Ecto neural progenitor cell (in vitro differentiated cells): ENCODE results near the gene MEF2A.

Experiments
- DNase-seq: peaks from one replicate; pipeline ENCODE4 v3.0.0-alpha.2; 2018; ENCODE audit warnings: low spot score

MEF2A gene

DNA sequence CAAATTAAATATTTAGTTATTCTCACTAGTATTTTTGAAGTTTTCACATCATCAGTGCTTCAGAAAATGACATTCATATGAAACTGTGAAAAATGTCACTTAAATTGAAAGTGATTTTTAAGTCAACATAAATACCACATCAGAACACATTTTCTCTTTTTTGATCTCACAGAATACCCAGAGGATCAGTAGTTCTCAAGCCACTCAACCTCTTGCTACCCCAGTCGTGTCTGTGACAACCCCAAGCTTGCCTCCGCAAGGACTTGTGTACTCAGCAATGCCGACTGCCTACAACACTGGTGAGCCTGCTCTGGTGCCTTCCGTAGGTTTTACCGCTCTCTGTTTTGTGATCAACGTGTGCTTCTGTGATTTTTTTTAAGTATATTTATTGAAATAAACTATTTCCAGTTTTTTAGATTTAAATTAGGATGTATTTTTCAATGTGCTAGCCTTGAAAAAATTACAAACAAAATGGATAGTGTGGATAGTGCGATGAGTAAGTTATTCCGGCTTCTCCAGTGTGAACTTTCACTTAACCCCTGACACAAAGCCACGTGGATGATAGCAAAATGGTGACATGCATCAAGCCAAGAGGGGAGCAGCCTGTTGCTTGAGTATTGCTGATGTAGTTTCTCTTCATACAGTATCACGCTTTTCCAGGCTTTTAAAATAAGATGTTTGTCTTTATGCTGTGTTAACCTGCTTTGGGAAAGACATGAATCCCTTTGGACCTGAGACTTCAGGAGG is 140.9 kb downstream of the MEF2A start:
- no peak for DNase-seq

DNA sequence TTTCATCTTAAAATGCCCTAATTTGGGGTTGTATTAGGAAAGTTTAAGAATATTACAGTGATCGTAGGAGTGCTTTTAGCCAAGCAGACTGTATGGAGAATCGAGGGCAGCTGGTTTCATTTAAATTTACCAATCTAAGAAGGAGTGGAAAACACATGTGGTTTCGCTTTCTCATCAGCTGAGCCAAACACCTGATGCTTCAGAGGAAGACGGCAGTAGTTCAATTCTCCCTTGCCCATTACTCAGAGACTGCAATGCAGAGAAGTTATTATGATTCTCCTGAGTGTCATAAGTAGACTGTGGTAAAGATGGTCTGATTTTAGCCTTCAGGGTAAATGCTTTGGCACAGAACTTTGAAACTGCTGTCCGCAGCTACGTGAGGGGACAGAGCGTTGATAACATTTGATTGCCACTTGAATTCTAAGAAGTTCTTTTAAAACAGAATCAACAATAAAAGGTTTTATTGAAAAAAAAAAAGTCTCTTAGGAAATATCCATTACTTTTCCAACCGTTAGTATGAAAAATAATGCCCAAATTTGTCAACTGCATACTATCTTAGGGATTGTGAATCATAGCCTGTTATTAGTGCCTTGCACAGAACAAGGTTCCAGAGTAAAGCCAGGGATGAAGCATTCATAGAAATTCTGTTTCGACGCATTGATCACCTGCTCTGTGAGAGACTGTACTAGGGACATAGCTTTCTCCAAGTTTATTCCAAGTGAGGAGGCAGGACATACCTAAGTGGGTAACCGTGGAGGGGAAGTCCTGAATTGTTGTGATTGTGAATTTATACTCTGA is 141.9 kb downstream of the MEF2A start:
- no peak for DNase-seq

DNA sequence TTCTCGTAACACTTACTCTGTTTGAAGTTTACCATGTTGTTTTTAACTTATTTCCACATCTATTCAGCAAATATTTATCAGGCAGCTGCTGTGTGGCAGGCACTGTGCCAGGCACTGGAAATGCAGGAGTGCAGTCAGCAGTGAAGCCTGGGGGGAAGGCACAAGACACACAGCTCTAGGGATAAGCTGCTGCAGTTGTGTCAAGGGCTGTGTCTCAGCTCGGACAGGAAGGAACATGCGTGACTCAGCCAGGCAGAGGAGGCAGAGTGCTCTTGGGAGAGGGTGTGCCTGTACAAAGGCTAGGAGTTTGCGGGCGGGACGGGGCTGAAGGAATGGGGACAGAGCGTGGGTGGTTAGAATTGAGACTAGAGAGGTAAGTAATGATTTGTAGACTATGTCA is 142.8 kb downstream of the MEF2A start:
- no peak for DNase-seq

DNA sequence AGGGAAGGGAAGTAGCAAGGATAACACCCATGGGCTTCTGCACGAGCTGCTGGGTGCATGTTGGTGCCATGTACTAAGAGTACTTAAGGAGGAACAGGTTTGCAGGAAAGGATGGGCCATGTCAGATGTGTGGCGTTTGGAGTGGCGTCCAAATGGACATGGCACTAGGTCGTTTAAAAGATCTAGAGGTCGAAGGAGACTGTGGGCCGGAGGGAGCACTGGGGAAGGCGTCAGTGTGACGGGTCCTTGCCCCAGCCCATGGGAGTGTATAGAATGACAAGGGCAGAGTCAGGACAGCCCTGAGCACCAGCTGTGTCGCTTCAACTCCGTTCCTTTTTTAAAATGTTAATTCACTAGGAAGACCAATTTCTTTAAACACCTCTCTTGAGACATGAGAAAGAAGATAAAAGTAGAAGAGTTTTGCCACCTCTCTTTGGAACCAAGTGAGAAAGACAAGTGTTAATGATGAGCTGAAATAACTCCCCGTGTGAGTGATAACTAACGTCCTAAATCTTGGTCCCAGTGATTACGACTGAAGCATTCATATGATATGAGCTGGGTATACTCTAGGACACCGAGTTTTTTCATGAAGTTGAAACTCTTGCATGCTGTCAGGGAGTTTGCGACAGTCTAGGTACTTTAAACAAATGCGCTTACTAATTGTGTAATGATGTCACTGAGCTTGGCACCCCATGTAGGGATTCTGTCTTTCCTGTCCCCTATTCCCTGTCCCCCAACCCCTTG is 143.6 kb downstream of the MEF2A start:
- no peak for DNase-seq

DNA sequence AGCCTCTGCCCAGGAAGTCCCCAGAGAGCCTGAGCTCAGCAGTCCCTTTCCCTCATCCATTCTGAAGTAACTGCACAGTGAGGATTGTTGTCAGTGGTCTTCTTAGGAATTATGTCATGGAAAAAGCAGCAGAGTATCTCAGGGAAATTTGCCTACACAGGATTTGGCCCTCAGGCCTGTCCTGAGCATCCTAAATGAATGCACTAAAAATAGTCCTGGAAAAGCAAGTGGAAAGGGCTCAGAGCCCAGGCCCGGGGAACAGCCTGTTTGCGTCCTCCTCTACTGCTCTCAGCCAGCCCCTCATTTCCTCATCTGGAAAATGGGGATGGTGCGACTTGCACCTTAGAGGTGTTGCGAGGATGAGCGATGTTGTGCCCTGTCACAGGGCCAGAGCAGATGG is 145.8 kb downstream of the MEF2A start:
- no peak for DNase-seq

DNA sequence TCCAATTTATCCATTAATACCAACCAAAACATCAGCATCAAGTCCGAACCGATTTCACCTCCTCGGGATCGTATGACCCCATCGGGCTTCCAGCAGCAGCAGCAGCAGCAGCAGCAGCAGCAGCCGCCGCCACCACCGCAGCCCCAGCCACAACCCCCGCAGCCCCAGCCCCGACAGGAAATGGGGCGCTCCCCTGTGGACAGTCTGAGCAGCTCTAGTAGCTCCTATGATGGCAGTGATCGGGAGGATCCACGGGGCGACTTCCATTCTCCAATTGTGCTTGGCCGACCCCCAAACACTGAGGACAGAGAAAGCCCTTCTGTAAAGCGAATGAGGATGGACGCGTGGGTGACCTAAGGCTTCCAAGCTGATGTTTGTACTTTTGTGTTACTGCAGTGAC is 146.6 kb downstream of the MEF2A start:
- no peak for DNase-seq

DNA sequence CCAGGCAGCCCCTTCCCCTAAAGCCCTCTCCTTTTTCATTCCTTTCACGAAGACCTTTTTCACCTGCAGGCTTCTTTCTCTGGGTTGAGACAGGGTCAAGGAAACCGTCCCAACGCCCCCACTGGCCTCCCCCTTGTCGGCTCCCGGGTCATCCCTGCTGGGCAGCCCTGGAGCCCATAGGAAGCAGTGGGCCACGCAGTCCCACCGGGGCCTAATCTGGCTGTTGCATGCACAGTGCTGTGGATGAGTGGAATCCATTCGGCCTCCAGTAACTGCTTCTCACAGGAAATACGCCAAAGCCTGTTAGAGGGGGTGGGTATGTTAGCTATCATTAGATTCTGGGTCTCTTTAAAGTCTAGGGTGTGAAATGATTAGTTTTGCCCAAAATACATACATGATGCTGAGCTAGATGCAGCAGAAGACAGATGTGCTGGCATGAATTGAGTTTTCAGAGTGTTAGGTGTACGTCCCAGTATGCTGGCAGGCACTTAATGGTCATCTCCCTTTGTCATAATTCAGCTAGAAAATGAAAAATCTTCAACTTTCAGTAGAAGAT is 150.8 kb downstream of the MEF2A start:
- no peak for DNase-seq

DNA sequence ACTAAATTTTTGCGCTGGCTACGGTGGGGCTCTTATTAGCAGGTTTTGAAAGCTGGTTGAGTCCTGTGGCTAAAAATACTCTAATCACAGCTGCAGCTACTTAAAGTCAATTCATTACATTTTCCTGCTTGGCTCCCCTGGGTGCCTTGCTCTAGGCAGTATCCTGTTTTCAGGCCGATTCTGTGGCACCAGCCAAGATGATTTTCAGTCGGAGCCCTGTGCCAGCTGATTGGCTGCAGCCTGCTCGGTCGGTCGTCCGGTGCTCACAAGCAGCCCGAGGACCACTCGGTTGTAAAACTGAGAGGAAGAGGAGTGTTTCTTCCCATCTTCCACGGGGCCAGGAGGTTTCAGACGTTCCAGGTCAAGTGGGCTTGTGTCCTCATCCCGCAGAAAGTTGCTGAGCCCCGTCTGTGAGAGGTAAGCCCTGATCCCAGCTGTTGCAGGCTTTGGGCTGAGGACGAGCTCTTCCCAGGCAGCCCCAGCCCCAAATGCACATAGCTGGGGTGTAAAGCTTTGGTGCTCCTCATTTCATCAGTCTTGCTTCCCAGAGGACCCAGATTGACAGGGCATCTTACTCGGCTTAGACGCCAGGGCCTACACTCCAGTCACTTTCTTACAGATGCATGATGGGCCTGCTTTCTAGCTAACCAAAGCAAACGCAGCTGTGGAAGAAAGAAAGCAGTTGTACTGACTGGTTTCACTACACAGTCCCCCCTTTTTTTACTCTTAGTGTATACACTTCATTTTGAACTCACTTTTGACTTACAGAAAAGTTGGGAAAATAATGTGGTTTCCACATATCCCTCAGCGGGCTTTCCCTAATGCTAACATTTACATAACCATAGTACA is 151.6 kb downstream of the MEF2A start:
- no peak for DNase-seq

DNA sequence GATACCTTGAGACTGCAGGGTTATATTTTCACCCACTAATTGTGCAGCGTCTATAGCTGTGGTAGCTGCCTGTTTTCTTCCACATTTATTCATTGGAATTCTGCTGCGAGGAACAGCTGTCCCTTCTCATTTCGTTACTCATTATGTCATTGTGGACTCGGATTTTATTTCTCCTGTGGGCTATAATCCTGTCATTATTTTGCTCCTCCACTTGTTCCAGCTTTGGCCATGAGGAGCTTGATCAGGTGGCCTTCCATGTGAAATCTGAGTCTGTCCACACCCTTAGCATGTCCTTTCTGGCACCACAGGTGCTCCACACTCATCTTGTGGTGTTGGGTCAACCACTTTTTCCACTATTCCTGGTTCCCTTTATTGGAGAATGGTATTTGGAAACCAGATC is 152.6 kb downstream of the MEF2A start:
- DNase-seq, result no peak

DNA sequence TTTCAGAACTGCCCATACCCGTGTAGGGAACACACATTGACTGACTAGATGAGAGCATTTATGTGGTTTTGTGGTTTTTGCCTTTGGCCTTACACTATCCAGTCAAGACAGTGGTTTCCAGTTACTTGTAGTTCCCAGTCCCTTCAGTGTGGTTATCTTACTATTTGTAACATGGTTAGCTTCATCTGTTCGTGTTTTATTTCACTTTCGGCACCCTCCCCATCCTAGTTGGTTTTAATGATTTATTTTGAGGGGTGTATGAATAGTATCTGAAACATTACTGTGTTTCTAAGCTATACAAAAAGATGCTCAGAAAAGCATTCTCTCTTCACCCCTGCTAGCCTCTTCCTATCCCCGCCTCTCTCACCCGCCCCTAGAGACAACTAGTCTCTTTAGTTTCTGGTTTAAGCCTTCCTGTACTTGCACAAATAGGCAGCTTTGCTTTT is 153.3 kb downstream of the MEF2A start:
- no peak for DNase-seq

DNA sequence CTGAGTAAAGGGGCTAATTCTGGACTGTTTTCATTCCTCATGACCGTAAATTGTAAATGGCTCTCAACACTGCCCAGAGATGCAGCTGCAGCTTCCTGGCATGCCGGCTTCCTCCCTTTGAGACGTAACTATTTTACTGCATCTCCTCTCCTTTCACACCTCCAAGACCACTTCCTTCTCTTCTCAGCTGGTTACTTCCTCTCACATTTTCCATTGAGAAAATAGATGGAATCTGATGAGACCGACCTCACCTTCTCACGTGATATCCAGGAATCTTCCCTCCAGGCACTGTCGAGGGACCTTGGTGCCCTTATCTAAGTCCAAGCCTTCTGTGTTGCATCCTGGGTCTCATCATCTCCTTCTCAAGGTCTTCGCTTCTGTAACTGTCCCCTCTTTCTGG is 154.7 kb downstream of the MEF2A start:
- no peak for DNase-seq

DNA sequence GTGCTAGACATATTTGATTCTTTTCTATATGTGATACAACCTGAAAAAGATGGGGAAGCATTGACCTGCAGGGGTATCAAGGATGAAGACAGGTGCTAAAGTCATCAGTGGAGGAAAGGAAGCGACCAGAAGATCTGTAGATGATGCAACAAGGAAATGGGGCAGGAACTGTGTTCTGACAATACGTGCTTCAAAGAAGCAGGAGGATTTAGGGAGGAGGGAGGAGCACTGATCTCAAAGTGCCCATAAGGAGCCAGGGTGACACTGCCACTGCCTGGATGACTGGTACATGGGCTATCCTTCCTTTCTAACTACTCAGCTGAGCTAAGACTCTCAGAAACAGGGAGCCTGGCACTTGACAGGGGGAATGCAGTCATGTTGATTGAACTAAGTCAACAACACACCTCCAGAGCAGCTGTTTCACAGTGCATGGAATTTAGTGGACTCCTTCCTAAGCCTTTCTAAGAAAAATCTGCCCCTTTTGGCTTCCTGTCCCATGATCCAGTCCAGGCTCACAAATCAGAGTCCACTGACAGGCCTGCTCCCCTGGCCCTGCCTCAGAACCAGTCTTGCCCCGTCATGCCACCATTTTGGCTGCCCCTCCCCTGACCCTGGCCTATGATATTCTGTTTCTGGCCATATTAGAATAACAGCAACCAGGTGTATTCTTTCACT is 155.5 kb downstream of the MEF2A start:
- DNase-seq, result no peak

DNA sequence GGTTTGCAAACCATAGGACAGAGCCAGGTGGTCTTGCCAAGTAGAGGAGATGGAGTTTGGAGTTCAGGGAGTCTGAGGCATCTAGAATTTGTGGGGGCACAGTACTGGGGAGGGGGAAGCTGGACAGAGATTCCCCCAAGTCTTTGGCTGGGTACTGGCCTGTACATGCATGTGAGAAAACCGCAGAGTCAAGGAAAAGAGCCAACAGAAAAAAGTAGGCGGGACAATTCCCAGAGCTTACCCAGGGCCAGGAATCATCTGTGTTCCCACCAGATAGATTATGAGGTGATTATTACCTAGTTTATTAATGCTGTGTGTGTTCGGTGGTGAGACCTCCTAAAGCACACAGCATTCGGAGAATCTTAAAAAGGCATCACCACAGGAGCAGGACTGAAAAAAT is 156.1 kb downstream of the MEF2A start:
- DNase-seq, result no peak

DNA sequence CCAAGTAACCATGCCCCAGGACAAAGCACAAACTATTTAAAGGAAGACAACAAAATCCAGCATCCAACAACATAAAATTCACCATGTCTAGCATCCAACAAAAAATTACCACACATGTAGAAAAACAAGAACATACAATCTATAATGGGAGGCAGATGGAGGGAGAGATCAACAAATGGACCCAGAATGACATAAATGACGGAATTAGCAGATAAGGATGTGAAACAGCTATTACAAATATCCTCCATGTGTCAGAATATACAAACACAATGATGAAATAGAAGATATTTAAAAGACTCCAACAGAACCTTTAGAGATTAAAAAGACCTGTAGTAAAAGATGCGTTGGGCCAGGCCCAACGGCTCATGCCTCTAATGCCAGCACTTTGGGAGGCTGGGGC is 156.6 kb downstream of the MEF2A start:
- no peak for DNase-seq

DNA sequence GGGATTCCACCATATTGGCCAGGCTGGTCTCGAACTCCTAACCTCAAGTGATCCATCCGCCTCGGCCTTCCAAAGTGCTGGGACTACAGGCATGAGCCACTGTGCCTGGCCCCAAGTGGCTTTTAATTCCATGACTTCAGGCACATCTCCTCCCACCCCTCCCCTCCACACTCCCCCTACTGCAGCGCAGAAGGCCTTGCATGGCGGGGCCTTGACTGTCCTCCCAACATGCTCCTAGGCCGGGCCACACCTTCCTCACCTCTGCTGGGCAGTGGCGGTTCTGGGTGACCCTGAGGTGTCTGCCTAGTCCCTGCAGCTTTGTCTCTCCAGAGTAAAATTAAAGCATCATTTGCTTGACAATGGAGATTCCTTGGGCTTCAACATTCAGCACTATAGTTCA is 160.5 kb downstream of the MEF2A start:
- no peak for DNase-seq

DNA sequence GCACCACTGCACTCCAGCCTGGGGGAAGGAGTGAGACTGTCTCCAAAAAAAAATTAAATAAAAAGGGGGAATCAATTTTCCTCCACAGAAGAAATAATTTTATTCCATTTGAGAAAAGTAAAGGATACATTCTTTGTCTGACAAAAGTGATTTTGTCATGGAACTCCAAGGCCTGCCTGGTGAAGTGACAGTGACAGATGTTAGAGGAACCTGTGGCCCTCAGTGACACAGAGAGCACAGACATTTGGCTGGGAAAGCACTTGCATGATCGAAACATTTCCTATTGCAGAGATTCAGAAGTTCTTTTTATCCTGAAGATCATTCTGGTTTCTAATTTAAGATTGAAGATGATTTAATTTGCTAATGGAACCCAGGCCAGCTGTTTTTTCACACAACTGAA is 161.5 kb downstream of the MEF2A start:
- DNase-seq, result no peak

DNA sequence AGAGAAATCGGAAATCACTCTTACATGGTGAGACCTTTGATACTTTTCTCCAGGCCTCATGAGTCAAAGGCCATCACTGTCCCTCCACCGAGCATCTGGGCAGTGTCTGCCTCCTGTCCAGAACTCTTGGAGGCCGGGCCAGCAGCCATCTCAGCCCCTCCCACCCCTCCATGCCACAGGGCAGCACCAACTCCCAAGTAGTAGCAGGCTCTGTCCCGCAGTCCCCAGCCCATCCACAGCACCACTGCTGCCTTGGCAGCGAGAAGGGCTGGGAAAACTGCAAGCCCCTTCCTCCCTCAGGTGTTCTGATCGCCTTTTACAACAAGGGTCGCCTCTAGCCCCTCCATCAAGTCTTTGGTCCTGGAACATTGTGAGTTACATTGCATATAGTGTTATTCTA is 161.9 kb downstream of the MEF2A start:
- no peak for DNase-seq

DNA sequence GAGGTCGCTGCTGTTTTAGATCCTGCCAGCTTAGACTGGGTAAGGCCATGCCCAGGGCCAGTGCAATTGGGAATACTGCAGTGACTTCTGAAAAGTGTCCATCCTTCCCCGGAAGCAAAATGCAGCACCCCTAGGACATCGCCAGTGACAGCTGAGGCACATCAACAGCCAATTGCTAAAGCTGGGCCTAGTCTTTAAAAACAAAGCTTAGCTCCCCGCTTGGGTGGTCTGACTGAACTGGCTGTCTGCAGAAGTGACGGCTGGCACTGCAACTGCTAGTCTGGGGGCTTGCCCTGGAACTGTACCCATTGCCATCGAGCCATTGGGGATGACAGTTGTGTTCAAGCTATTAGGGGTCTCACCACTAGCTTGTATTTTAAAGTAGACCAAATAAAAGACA is 163.1 kb downstream of the MEF2A start:
- no peak for DNase-seq

DNA sequence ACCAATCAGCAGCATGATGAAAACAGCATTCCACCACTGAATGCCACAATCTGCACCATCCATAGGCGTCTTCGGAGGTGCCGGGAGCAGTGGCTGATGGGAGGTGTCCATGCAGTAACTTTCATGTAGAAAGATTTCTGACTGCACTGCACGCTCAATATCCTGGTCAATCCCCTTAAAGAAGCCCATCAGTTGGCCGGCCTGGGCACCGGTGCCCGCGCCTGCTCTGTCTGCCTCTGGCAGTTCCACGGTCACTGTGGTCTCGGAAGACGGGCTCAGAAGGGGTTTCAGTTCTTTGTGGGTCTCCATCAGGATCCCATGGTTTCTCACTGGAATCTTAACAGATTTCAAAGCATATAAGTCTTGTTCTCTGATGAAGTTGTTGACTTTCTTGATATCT is 163.5 kb downstream of the MEF2A start:
- no peak for DNase-seq

DNA sequence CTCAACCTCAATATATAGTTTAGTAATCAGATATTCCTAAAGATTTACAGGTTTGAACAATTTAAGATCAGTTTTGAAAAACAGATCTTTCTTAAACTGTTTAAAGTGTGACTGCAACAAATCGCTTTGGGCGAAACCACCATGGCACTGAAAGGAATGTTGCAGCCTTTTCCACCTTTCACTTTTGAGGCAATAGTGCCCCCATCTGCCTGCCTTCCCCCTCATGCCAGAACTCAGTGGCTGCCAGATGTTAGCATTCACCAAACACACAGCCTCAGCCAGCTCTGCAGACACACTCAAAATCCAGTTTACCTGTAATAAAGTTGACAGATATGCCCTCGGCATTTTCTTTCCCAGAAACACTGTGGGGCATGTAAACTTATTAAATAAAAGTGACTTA is 164.1 kb downstream of the MEF2A start:
- no peak for DNase-seq
